ENCODE results near the gene FSTL1.

Gene FSTL1

GRCh38 chr3:120468635-120469295 lies 18.0 kb upstream of the FSTL1 start:
- H3K27me3 ChIP-seq (replicated peaks in 2 of 5; ENCODE audit: control insufficient read depth in 4 of 5, insufficient read depth in 5 of 5, low read length in 4 of 5) = peaks cover 0 to 1% (median 0%) of the 10 kb centered on the region in 5 experiments
- H3K4me1 ChIP-seq (ENCODE audit: control extremely low read depth in 1 of 4, control insufficient read depth in 4 of 4, insufficient read depth in 4 of 4, low read length in 3 of 4) = no peaks in the 10 kb centered on the region
- ChIA-PET POLR2A (no interaction called here), CTCF (interaction anchor here (1.0 kb wide), 1 partner anchor 8 kb away, joined by 3 read pairs; no protein-coding TSS in a partner anchor)
- no peaks in the 10 kb centered on the region for H3K36me3 ChIP-seq (ENCODE audit: control insufficient read depth in 4 of 4, insufficient read depth in 4 of 4, low read length in 3 of 4)
- H3K9me3 ChIP-seq (ENCODE audit: control extremely low read depth in 1 of 5, control insufficient read depth in 4 of 5, insufficient read depth in 2 of 5, low read depth in 1 of 5, low read length in 4 of 5) = no peaks in the 10 kb centered on the region
- no peak for DNase-seq
- 100% methylated on average over 2 of the region's 5 CpGs for WGBS (ENCODE audit: insufficient coverage)
- H3K27ac ChIP-seq (ENCODE audit: insufficient read depth in 1 of 2, low read depth in 1 of 2, low read length in 2 of 2, poor library complexity in 1 of 2, severe bottlenecking in 2 of 2) = no peak overlapping the region
- no peak overlapping the region for H3K4me3 ChIP-seq (ENCODE audit: control insufficient read depth in 1 of 7, extremely low read depth in 1 of 7, insufficient read depth in 4 of 7, low read depth in 2 of 7, low read length in 6 of 7)

- Histone ChIP-seq H3K27me3 (replicated peaks in 2 of 5; ENCODE audit: control insufficient read depth in 4 of 5, insufficient read depth in 5 of 5, low read length in 4 of 5) (no peaks in the 10 kb centered on the region), H3K36me3 (ENCODE audit: control insufficient read depth in 4 of 4, insufficient read depth in 4 of 4, low read length in 3 of 4) (no peaks in the 10 kb centered on the region), H3K27ac (ENCODE audit: insufficient read depth in 1 of 2, low read depth in 1 of 2, low read length in 2 of 2, poor library complexity in 1 of 2, severe bottlenecking in 2 of 2) (no peak overlapping the region), H3K4me1 (ENCODE audit: control extremely low read depth in 1 of 4, control insufficient read depth in 4 of 4, insufficient read depth in 4 of 4, low read length in 3 of 4) (peaks cover 2 to 11% (median 6%) of the 10 kb centered on the region in 4 experiments), H3K9me3 (ENCODE audit: control extremely low read depth in 1 of 5, control insufficient read depth in 4 of 5, insufficient read depth in 2 of 5, low read depth in 1 of 5, low read length in 4 of 5) (no peaks in the 10 kb centered on the region), H3K4me3 (ENCODE audit: control insufficient read depth in 1 of 7, extremely low read depth in 1 of 7, insufficient read depth in 4 of 7, low read depth in 2 of 7, low read length in 6 of 7) (no peak overlapping the region)
- ChIA-PET POLR2A (interaction anchor here (1.3 kb wide), 1 partner anchor 19 kb away, joined by 3 read pairs; no protein-coding TSS in a partner anchor), CTCF (interaction anchor here (0.9 to 1.6 kb wide), 2 partner anchors 41 to 96 kb away, joined by 3 to 4 read pairs; no protein-coding TSS in a partner anchor)
- WGBS (ENCODE audit: insufficient coverage) = 95% methylated on average over 3 of the region's 4 CpGs
- no peak for DNase-seq
Observed at GRCh38 chr3:120462409-120462959, 11.7 kb upstream of the FSTL1 start.

- ChIA-PET CTCF (interaction anchor here (0.9 to 1.1 kb wide), 2 partner anchors 97 to 121 kb away, joined by 3 read pairs; no protein-coding TSS in a partner anchor), POLR2A (interaction anchor here (1.3 kb wide), 1 partner anchor 18 kb away, joined by 3 read pairs; no protein-coding TSS in a partner anchor)
- 85% methylated on average over 3 of the region's 3 CpGs for WGBS (ENCODE audit: insufficient coverage)
- Histone ChIP-seq H3K9me3 (ENCODE audit: control extremely low read depth in 1 of 5, control insufficient read depth in 4 of 5, insufficient read depth in 2 of 5, low read depth in 1 of 5, low read length in 4 of 5) (no peaks in the 10 kb centered on the region), H3K27me3 (replicated peaks in 2 of 5; ENCODE audit: control insufficient read depth in 4 of 5, insufficient read depth in 5 of 5, low read length in 4 of 5) (no peaks in the 10 kb centered on the region), H3K4me1 (ENCODE audit: control extremely low read depth in 1 of 4, control insufficient read depth in 4 of 4, insufficient read depth in 4 of 4, low read length in 3 of 4) (peaks cover 2 to 11% (median 6%) of the 10 kb centered on the region in 4 experiments), H3K4me3 (ENCODE audit: control insufficient read depth in 1 of 7, extremely low read depth in 1 of 7, insufficient read depth in 4 of 7, low read depth in 2 of 7, low read length in 6 of 7) (no peak overlapping the region), H3K36me3 (ENCODE audit: control insufficient read depth in 4 of 4, insufficient read depth in 4 of 4, low read length in 3 of 4) (no peaks in the 10 kb centered on the region), H3K27ac (ENCODE audit: insufficient read depth in 1 of 2, low read depth in 1 of 2, low read length in 2 of 2, poor library complexity in 1 of 2, severe bottlenecking in 2 of 2) (no peak overlapping the region)
- DNase-seq = no peak
Observed at GRCh38 chr3:120461416-120461815, 10.6 kb upstream of the FSTL1 start.

GRCh38 chr3:120460862-120461261 lies 10.1 kb upstream of the FSTL1 start:
- H3K9me3 ChIP-seq (ENCODE audit: control extremely low read depth in 1 of 5, control insufficient read depth in 4 of 5, insufficient read depth in 2 of 5, low read depth in 1 of 5, low read length in 4 of 5) = no peaks in the 10 kb centered on the region
- WGBS (ENCODE audit: insufficient coverage) = 88% methylated on average over 9 of the region's 9 CpGs
- ChIA-PET POLR2A (no interaction called here), CTCF (interaction anchor here (1.1 kb wide), 1 partner anchor 120 kb away, joined by 3 read pairs; no protein-coding TSS in a partner anchor)
- H3K27me3 ChIP-seq (replicated peaks in 2 of 5; ENCODE audit: control insufficient read depth in 4 of 5, insufficient read depth in 5 of 5, low read length in 4 of 5) = no peaks in the 10 kb centered on the region
- DNase-seq = no peak
- H3K4me1 ChIP-seq (ENCODE audit: control extremely low read depth in 1 of 4, control insufficient read depth in 4 of 4, insufficient read depth in 4 of 4, low read length in 3 of 4) = peaks cover 2 to 11% (median 6%) of the 10 kb centered on the region in 4 experiments
- no peak overlapping the region for H3K27ac ChIP-seq (ENCODE audit: insufficient read depth in 1 of 2, low read depth in 1 of 2, low read length in 2 of 2, poor library complexity in 1 of 2, severe bottlenecking in 2 of 2)
- no peak overlapping the region for H3K4me3 ChIP-seq (ENCODE audit: control insufficient read depth in 1 of 7, extremely low read depth in 1 of 7, insufficient read depth in 4 of 7, low read depth in 2 of 7, low read length in 6 of 7)
- no peaks in the 10 kb centered on the region for H3K36me3 ChIP-seq (ENCODE audit: control insufficient read depth in 4 of 4, insufficient read depth in 4 of 4, low read length in 3 of 4)

- DNase-seq = no peak
- ChIA-PET POLR2A (no interaction called here), CTCF (interaction anchor here (0.9 to 1.1 kb wide), 3 partner anchors 11 to 120 kb away, joined by 3 to 4 read pairs (median 3); no protein-coding TSS in a partner anchor)
- H3K9me3 ChIP-seq (ENCODE audit: control extremely low read depth in 1 of 5, control insufficient read depth in 4 of 5, insufficient read depth in 2 of 5, low read depth in 1 of 5, low read length in 4 of 5) = no peaks in the 10 kb centered on the region
- no peaks in the 10 kb centered on the region for H3K36me3 ChIP-seq (ENCODE audit: control insufficient read depth in 4 of 4, insufficient read depth in 4 of 4, low read length in 3 of 4)
- 92% methylated on average over 4 of the region's 5 CpGs for WGBS (ENCODE audit: insufficient coverage)
- peaks cover 2 to 11% (median 6%) of the 10 kb centered on the region in 4 experiments for H3K4me1 ChIP-seq (ENCODE audit: control extremely low read depth in 1 of 4, control insufficient read depth in 4 of 4, insufficient read depth in 4 of 4, low read length in 3 of 4)
- H3K27ac ChIP-seq (ENCODE audit: insufficient read depth in 1 of 2, low read depth in 1 of 2, low read length in 2 of 2, poor library complexity in 1 of 2, severe bottlenecking in 2 of 2) = no peak overlapping the region
- no peak overlapping the region for H3K4me3 ChIP-seq (ENCODE audit: control insufficient read depth in 1 of 7, extremely low read depth in 1 of 7, insufficient read depth in 4 of 7, low read depth in 2 of 7, low read length in 6 of 7)
- no peaks in the 10 kb centered on the region for H3K27me3 ChIP-seq (replicated peaks in 2 of 5; ENCODE audit: control insufficient read depth in 4 of 5, insufficient read depth in 5 of 5, low read length in 4 of 5)
Observed at GRCh38 chr3:120460181-120460790, 9.5 kb upstream of the FSTL1 start.

- Histone ChIP-seq H3K27me3 (replicated peaks in 2 of 5; ENCODE audit: control insufficient read depth in 4 of 5, insufficient read depth in 5 of 5, low read length in 4 of 5) (no peaks in the 10 kb centered on the region), H3K4me3 (ENCODE audit: control insufficient read depth in 1 of 7, extremely low read depth in 1 of 7, insufficient read depth in 4 of 7, low read depth in 2 of 7, low read length in 6 of 7) (no peak overlapping the region), H3K4me1 (ENCODE audit: control extremely low read depth in 1 of 4, control insufficient read depth in 4 of 4, insufficient read depth in 4 of 4, low read length in 3 of 4) (peaks cover 2 to 11% (median 6%) of the 10 kb centered on the region in 4 experiments), H3K9me3 (ENCODE audit: control extremely low read depth in 1 of 5, control insufficient read depth in 4 of 5, insufficient read depth in 2 of 5, low read depth in 1 of 5, low read length in 4 of 5) (no peaks in the 10 kb centered on the region), H3K27ac (ENCODE audit: insufficient read depth in 1 of 2, low read depth in 1 of 2, low read length in 2 of 2, poor library complexity in 1 of 2, severe bottlenecking in 2 of 2) (no peak overlapping the region), H3K36me3 (ENCODE audit: control insufficient read depth in 4 of 4, insufficient read depth in 4 of 4, low read length in 3 of 4) (no peaks in the 10 kb centered on the region)
- WGBS (ENCODE audit: insufficient coverage) = 97% methylated on average over 3 of the region's 3 CpGs
- ChIA-PET CTCF (interaction anchor here (0.9 to 1.1 kb wide), 2 partner anchors 10 to 20 kb away, joined by 3 to 4 read pairs; no protein-coding TSS in a partner anchor), POLR2A (no interaction called here)
- no peak for DNase-seq
Observed at GRCh38 chr3:120459196-120459595, 8.4 kb upstream of the FSTL1 start.

- DNase-seq = no peak
- H3K4me3 ChIP-seq (ENCODE audit: control insufficient read depth in 1 of 7, extremely low read depth in 1 of 7, insufficient read depth in 4 of 7, low read depth in 2 of 7, low read length in 6 of 7) = no peak overlapping the region
- H3K27ac ChIP-seq (ENCODE audit: insufficient read depth in 1 of 2, low read depth in 1 of 2, low read length in 2 of 2, poor library complexity in 1 of 2, severe bottlenecking in 2 of 2) = no peak overlapping the region
- H3K27me3 ChIP-seq (replicated peaks in 2 of 5; ENCODE audit: control insufficient read depth in 4 of 5, insufficient read depth in 5 of 5, low read length in 4 of 5) = no peaks in the 10 kb centered on the region
- ChIA-PET POLR2A (no interaction called here), CTCF (no interaction called here)
- no peaks in the 10 kb centered on the region for H3K9me3 ChIP-seq (ENCODE audit: control extremely low read depth in 1 of 5, control insufficient read depth in 4 of 5, insufficient read depth in 2 of 5, low read depth in 1 of 5, low read length in 4 of 5)
- no peaks in the 10 kb centered on the region for H3K36me3 ChIP-seq (ENCODE audit: control insufficient read depth in 4 of 4, insufficient read depth in 4 of 4, low read length in 3 of 4)
- H3K4me1 ChIP-seq (ENCODE audit: control extremely low read depth in 1 of 4, control insufficient read depth in 4 of 4, insufficient read depth in 4 of 4, low read length in 3 of 4) = peaks cover 2 to 11% (median 6%) of the 10 kb centered on the region in 4 experiments
Observed at GRCh38 chr3:120457827-120458226, 7.0 kb upstream of the FSTL1 start.

Measured in common myeloid progenitor, CD34-positive (primary cell).